HG03558 (cell line): ENCODE measurements around the gene KIF16B.
"Not testable (repeated sequence)": the region's sequence is repeated elsewhere in the genome, so short reads cannot be mapped to it uniquely, and the experiment has no call there.

Experiments used
- ATAC-seq: cut with Tn5 transposase; IDR thresholded peaks from one replicate; pipeline ENCODE4 v1.9.1; 2021; ENCODE audit warnings: moderate number of reproducible peaks; ENCODE audit not compliant: unreplicated experiment; ENCODE audit errors: extremely low read depth

KIF16B gene

GRCh38 chr20:16240355-16240754, 332.9 kb downstream of the KIF16B start:
- ATAC-seq: no peak

- ATAC-seq: no peak
Observed at GRCh38 chr20:16236589-16237241, 336.5 kb downstream of the KIF16B start.

DNA sequence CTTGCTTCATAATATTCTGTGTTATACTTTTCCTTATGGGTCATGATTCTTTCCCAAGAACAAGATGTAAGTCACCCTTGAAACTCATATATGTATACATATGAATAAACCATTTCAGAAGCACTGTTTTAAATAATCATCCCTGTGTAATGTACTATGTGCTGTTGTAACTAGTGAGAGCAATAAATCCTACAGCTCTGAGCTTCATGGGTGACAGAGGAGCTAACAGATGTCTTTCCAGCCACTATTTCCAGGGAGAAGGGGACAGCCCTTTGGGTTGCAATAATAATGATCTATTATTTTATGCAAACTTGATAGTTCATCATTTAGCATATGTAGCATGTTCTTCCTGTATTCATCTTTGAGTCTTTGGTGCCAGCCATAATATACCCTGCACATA, 342.8 kb downstream of the KIF16B start:
- no peak for ATAC-seq

- no peak for ATAC-seq
Observed at GRCh38 chr20:16229813-16230212, 343.4 kb downstream of the KIF16B start.

DNA sequence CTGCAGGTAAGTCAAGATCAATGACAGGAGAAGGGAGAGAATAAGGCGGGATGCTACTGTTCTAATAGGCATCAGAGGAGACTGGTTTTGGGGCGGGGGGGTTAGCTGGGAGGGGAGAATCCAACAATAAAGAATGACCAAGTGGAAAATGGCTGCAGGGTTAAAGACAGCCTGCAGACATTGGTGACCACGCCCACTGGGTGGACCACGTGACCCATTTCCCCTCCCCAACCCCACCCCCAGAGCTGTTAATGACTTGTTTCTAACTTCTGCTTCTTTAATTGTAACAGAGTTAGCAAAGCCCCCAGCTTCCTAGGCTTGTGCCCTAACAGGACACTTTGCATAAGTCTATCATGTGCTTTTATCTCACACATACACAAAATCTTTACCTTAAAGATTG, 344.5 kb downstream of the KIF16B start:
- no peak for ATAC-seq

DNA sequence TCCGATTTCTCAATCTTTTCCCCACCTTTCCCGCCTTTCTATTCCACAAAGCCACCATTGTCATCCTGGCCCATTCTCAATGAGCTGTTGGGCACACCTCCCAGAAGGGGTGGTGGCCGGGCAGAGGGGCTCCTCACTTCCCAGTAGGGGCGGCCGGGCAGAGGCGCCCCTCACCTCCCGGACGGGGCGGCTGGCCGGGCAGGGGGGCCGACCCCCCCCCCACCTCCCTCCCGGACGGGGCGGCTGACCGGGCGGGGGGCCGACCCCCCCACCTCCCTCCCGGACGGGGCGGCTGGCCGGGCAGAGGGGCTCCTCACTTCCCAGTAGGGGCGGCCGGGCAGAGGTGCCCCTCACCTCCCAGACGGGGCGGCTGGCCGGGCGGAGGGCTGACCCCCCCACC, 346.3 kb downstream of the KIF16B start:
- ATAC-seq: not testable (repeated sequence)

DNA sequence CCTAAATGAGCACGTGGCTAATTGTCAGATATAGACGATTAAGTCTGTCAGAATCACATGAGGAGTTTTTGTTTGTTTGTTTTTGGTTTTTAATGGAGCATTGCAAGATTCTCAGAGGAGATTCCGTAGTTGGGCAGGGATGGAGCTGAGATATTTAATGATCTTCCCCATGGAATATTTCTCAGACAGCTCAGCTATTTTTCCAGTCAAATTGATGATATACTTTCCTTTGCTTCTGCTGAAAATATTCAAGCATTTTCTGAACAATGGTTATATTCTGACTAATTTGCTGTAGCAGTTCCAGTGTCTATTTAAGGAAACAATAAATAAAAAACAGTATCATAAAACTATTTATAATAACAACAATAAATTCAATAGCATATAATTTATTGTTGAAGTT, 348.4 kb downstream of the KIF16B start:
- ATAC-seq: no peak

DNA sequence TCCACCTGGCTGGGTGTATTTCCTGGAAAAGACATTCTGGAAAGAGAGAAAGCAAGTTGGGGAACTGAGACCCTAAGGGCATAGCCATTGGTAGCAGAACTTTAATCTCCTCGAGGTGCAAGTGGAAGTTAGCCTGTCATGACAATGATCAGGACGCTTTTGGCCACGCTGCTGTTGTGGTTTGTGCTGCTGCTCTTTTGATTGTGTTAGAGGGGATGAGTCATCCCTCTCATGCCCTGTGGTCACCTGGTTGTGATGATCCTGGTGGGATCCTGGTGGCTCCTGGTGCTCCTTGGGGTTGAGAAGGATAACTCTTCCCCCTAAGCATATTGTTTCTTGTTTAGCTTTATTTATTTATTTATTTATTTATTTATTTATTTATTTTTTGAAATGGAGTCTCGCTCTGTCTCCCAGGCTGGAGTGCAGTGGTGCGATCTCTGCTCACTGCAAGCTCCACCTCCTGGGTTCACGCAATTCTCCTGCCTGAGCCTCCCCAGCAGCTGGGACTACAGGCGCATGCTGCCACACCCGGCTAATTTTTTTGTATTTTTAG, 350.3 kb downstream of the KIF16B start:
- no peak for ATAC-seq
